Ascending aorta (tissue), 2 donors: ENCODE results near the gene ANKRD11. TPM values are rescaled to one million over a fixed set of nuclear protein-coding genes. Genes with fewer than 3 reads are reported as not detected.
"Not testable (repeated sequence)": the region's sequence is repeated elsewhere in the genome, so short reads cannot be mapped to it uniquely, and the experiment has no call there.

Experiments used
- DNase-seq, 2 donors: peaks; one replicate each; pipeline ENCODE4 v3.0.0-alpha.2; 2019; ENCODE audit warnings: low spot score in 2 of 2
- H3K27ac ChIP-seq, 2 donors: fragments of 200-600 bp; sonication (generic); one replicate each; pipeline ENCODE4 v1.5.1; 2016 to 2017; ENCODE audit warnings: mild to moderate bottlenecking in 1 of 2
- H3K27me3 ChIP-seq: fragments of 200-600 bp; sonication (generic); one replicate; pipeline ENCODE4 v1.5.1; 2017
- H3K36me3 ChIP-seq, 2 donors: fragments of 200-600 bp; sonication (generic); one replicate each; pipeline ENCODE4 v1.5.1; 2016
- H3K4me1 ChIP-seq, 2 donors: fragments of 200-600 bp; sonication (generic); one replicate each; pipeline ENCODE4 v1.5.1; 2016 to 2017; ENCODE audit warnings: mild to moderate bottlenecking in 1 of 2
- H3K4me3 ChIP-seq, 2 donors: fragments of 200-600 bp; sonication (generic); one replicate each; pipeline ENCODE4 v1.5.1; 2016 to 2017; ENCODE audit warnings: mild to moderate bottlenecking in 1 of 2
- H3K9me3 ChIP-seq, 2 donors: fragments of 200-600 bp; sonication (generic); one replicate each; pipeline ENCODE4 v1.5.1; 2016
- CTCF ChIP-seq, 3 experiments: fragments of 200-600 bp in 2 of 3; fragments of 450-650 bp in 1 of 3; sonication (generic) in 2 of 3; IDR thresholded peaks; one replicate each; pipeline ENCODE4 v1.5.1; 2016 to 2019; ENCODE audit warnings: antibody characterized with exemption in 3 of 3, mild to moderate bottlenecking in 1 of 3, moderate library complexity in 1 of 3
- intact Hi-C: fragments of 100-400 bp; cut with DNase I; formaldehyde crosslinking; loops from one replicate; pipeline ENCODE4 v1.15.1; 2023
- total RNA-seq: library from RNA; depleted of rRNA; stranded (reverse); fragments of >200 nt; gene quantifications from one replicate; pipeline ENCODE4 v1.1.0, GENCODE V29; 2016

The ANKRD11 gene
- total RNA-seq, 1 donor from 2014 or later = 124 TPM

- intact Hi-C loops = loop anchor here (5.0 to 10.0 kb wide), 5 partner anchors 150 to 1480 kb away; partner anchors contain the start of genes CDK10, CHMP1A, KLHDC4 and SPATA33
- TF ChIP-seq CTCF (IDR thresholded peaks at IDR 0.05) = no peak
- Histone ChIP-seq H3K4me3 (no peak overlapping the region), H3K27me3 (no peaks in the 10 kb centered on the region), H3K9me3 (no peaks in the 10 kb centered on the region), H3K4me1 (peaks cover 5 to 9% of the 10 kb centered on the region in 2 donors), H3K36me3 (no peaks in the 10 kb centered on the region), H3K27ac (no peak overlapping the region)
- DNase-seq = no peak
These were observed 245.6 kb downstream of the ANKRD11 start for GRCh38 chr16:89244754-89245153.

- not testable (repeated sequence) for H3K9me3 ChIP-seq, DNase-seq, H3K4me3 ChIP-seq, H3K4me1 ChIP-seq, H3K27me3 ChIP-seq, H3K27ac ChIP-seq, H3K36me3 ChIP-seq
- intact Hi-C loops = loop anchor here (5.0 to 10.0 kb wide), 5 partner anchors 151 to 1479 kb away; partner anchors contain the start of genes CDK10, CHMP1A, KLHDC4 and SPATA33
These were observed 246.1 kb downstream of the ANKRD11 start for GRCh38 chr16:89244264-89244663.

GRCh38 chr16:89243664-89244063, 246.7 kb downstream of the ANKRD11 start:
- H3K36me3 ChIP-seq = no peaks in the 10 kb centered on the region
- no peak for DNase-seq
- peaks cover 5 to 9% of the 10 kb centered on the region in 2 donors for H3K4me1 ChIP-seq
- intact Hi-C loops = loop anchor here (5.0 to 10.0 kb wide), 5 partner anchors 151 to 1479 kb away; partner anchors contain the start of genes CDK10, CHMP1A, KLHDC4 and SPATA33
- no peaks in the 10 kb centered on the region for H3K9me3 ChIP-seq
- H3K27me3 ChIP-seq = no peaks in the 10 kb centered on the region
- no peak for TF ChIP-seq CTCF (IDR thresholded peaks at IDR 0.05)
- no peak overlapping the region for H3K4me3 ChIP-seq
- H3K27ac ChIP-seq = no peak overlapping the region

- no peak for TF ChIP-seq CTCF (IDR thresholded peaks at IDR 0.05)
- H3K36me3 ChIP-seq = no peaks in the 10 kb centered on the region
- intact Hi-C loops = loop anchor here (5.0 to 10.0 kb wide), 5 partner anchors 152 to 1478 kb away; partner anchors contain the start of genes CDK10, CHMP1A, KLHDC4 and SPATA33
- H3K27ac ChIP-seq = no peak overlapping the region
- H3K4me1 ChIP-seq = peaks cover 5 to 9% of the 10 kb centered on the region in 2 donors
- no peak for DNase-seq
- no peaks in the 10 kb centered on the region for H3K9me3 ChIP-seq
- no peaks in the 10 kb centered on the region for H3K27me3 ChIP-seq
- no peak overlapping the region for H3K4me3 ChIP-seq
These were observed 247.6 kb downstream of the ANKRD11 start for GRCh38 chr16:89242795-89243200.

GRCh38 chr16:89241187-89242007, 249.0 kb downstream of the ANKRD11 start:
- H3K27ac ChIP-seq = peak overlapping the region; percentile 95 to 98
- peaks cover 0 to 6% of the 10 kb centered on the region in 2 donors for H3K4me1 ChIP-seq
- intact Hi-C loops = loop anchor here (1.0 to 10.0 kb wide), 8 partner anchors 25 to 1477 kb away; partner anchors contain the start of genes CDK10, CHMP1A, KLHDC4 and RPL13
- H3K36me3 ChIP-seq = no peaks in the 10 kb centered on the region
- H3K9me3 ChIP-seq = no peaks in the 10 kb centered on the region
- H3K4me3 ChIP-seq = peak overlapping the region; percentile 70 to 79
- no peaks in the 10 kb centered on the region for H3K27me3 ChIP-seq
- TF ChIP-seq CTCF (IDR thresholded peaks at IDR 0.05) = no peak
- DNase-seq = peak in 1 of 2 donors; percentile 87

GRCh38 chr16:89237733-89238132, 252.6 kb downstream of the ANKRD11 start:
- intact Hi-C loops = no loop called here
- H3K27ac ChIP-seq = no peak overlapping the region
- H3K9me3 ChIP-seq = no peaks in the 10 kb centered on the region
- H3K4me1 ChIP-seq = peaks cover 0 to 6% of the 10 kb centered on the region in 2 donors
- DNase-seq = no peak
- TF ChIP-seq CTCF (IDR thresholded peaks at IDR 0.05) = no peak
- H3K4me3 ChIP-seq = no peak overlapping the region
- no peaks in the 10 kb centered on the region for H3K27me3 ChIP-seq
- peaks cover 14% of the 10 kb centered on the region in 2 donors for H3K36me3 ChIP-seq
